GM23338 (cell line): ENCODE measurements around the gene MT4. TPM values are rescaled to one million over a fixed set of nuclear protein-coding genes. Genes with fewer than 3 reads are reported as not detected.

Source experiments
- ATAC-seq: fragments of 200-7000 bp; cut with Tn5 transposase; 3 replicates; pipeline ENCODE4 v1.9.1; 2020
- DNase-seq: peaks from one replicate; pipeline ENCODE4 v3.0.0-alpha.2; 2015; ENCODE audit warnings: low spot score
- H2AFZ ChIP-seq: fragments of 200-600 bp; sonication (generic); 2 replicates; pipeline ENCODE4 v1.8.0; 2016; ENCODE audit warnings: antibody characterized with exemption, mild to moderate bottlenecking, moderate library complexity
- H3F3A ChIP-seq: fragments of 200-600 bp; sonication (generic); replicated peaks from 2 replicates; pipeline ENCODE4 v1.8.0; 2017; ENCODE audit warnings: antibody characterized with exemption, mixed run types, low read depth
- H3K27ac ChIP-seq: fragments of 200-600 bp; sonication (generic); 2 replicates; pipeline ENCODE4 v1.6.1; 2016; ENCODE audit warnings: low read depth
- H3K27me3 ChIP-seq: fragments of 200-600 bp; sonication (generic); 2 replicates; pipeline ENCODE4 v1.8.0; 2016; ENCODE audit warnings: mild to moderate bottlenecking, mixed run types, moderate library complexity; ENCODE audit not compliant: insufficient read depth
- H3K36me3 ChIP-seq: fragments of 200-600 bp; sonication (generic); 2 replicates; pipeline ENCODE4 v1.8.0; 2016; ENCODE audit warnings: mild to moderate bottlenecking; ENCODE audit not compliant: insufficient read depth
- H3K4me1 ChIP-seq: fragments of 200-600 bp; sonication (generic); 2 replicates; pipeline ENCODE4 v1.8.0; 2016; ENCODE audit warnings: mild to moderate bottlenecking, moderate library complexity; ENCODE audit not compliant: insufficient read depth
- H3K4me2 ChIP-seq: fragments of 200-600 bp; sonication (generic); 2 replicates; pipeline ENCODE4 v1.7.1; 2017; ENCODE audit warnings: mixed run types
- H3K4me3 ChIP-seq: fragments of 200-600 bp; sonication (generic); 2 replicates; pipeline ENCODE4 v1.6.1; 2016; ENCODE audit warnings: mixed run types
- H3K79me2 ChIP-seq: fragments of 200-600 bp; sonication (generic); replicated peaks from 2 replicates; pipeline ENCODE4 v1.8.0; 2017; ENCODE audit warnings: mild to moderate bottlenecking; ENCODE audit not compliant: insufficient read depth
- H3K9me2 ChIP-seq: fragments of 200-600 bp; sonication (generic); 2 replicates; pipeline ENCODE4 v1.8.0; 2017; ENCODE audit not compliant: insufficient read depth
- H4K20me1 ChIP-seq: fragments of 200-600 bp; sonication (generic); replicated peaks from 2 replicates; pipeline ENCODE4 v1.8.0; 2017; ENCODE audit warnings: mild to moderate bottlenecking; ENCODE audit not compliant: insufficient read depth
- H3K27ac Mint-ChIP-seq: 2 replicates; pipeline ENCODE4 v1.8.0; 2020; ENCODE audit warnings: inconsistent platforms, mild to moderate bottlenecking, moderate library complexity, mixed read lengths
- H3K27me3 Mint-ChIP-seq: 3 replicates; pipeline ENCODE4 v1.8.0; 2022; ENCODE audit warnings: low read depth, mild to moderate bottlenecking, moderate library complexity, mixed read lengths, inconsistent platforms; ENCODE audit not compliant: insufficient read depth, poor library complexity
- H3K36me3 Mint-ChIP-seq: 3 replicates; pipeline ENCODE4 v1.8.0; 2021; ENCODE audit warnings: low read depth, mild to moderate bottlenecking, inconsistent platforms, moderate library complexity, mixed read lengths
- H3K4me1 Mint-ChIP-seq: 3 replicates; pipeline ENCODE4 v1.8.0; 2020; ENCODE audit warnings: mild to moderate bottlenecking, inconsistent platforms, mixed read lengths
- H3K4me3 Mint-ChIP-seq: 3 replicates; pipeline ENCODE4 v1.8.0; 2021; ENCODE audit warnings: moderate library complexity, mild to moderate bottlenecking, inconsistent platforms, mixed read lengths
- H3K9me3 Mint-ChIP-seq: 3 replicates; pipeline ENCODE4 v1.8.0; 2020; ENCODE audit warnings: moderate library complexity, mild to moderate bottlenecking, inconsistent platforms, mixed read lengths
- CREB1 ChIP-seq: fragments of 250-450 bp; sonication (Bioruptor Pico); IDR thresholded peaks from 2 replicates; pipeline ENCODE4 v1.5.0; 2020; ENCODE audit warnings: low read depth, mild to moderate bottlenecking, moderate library complexity
- EZH2 ChIP-seq: fragments of 200-600 bp; sonication (generic); IDR thresholded peaks from one replicate; pipeline ENCODE4 v1.8.0; 2017; ENCODE audit warnings: antibody characterized with exemption, mild to moderate bottlenecking, low read depth; ENCODE audit not compliant: unreplicated experiment
- EZH2phosphoT487 ChIP-seq: fragments of 200-600 bp; sonication (generic); IDR thresholded peaks from one replicate; pipeline ENCODE4 v1.8.1; 2018; ENCODE audit warnings: antibody characterized with exemption; ENCODE audit not compliant: unreplicated experiment
- NANOG ChIP-seq: IDR thresholded peaks from 2 replicates; pipeline ENCODE4 v1.6.1; 2016; ENCODE audit warnings: antibody characterized with exemption, borderline replicate concordance
- POLR2AphosphoS5 ChIP-seq: IDR thresholded peaks from 2 replicates; pipeline ENCODE4 v1.6.1; 2016; ENCODE audit warnings: antibody characterized with exemption, low read depth
- ZNF114 ChIP-seq: fragments of 250-450 bp; sonication (Bioruptor Pico); IDR thresholded peaks from 2 replicates; pipeline ENCODE4 v1.5.0; 2020; ENCODE audit warnings: mild to moderate bottlenecking, moderate library complexity
- ZNF331 ChIP-seq: fragments of 250-450 bp; sonication (Bioruptor Pico); IDR thresholded peaks from 2 replicates; pipeline ENCODE4 v1.5.0; 2020; ENCODE audit warnings: low read depth, mild to moderate bottlenecking, moderate library complexity
- ZNF462 ChIP-seq: fragments of 250-450 bp; sonication (Bioruptor Pico); IDR thresholded peaks from 2 replicates; pipeline ENCODE4 v1.5.0; 2020; ENCODE audit warnings: mild to moderate bottlenecking, moderate library complexity
- polyA plus RNA-seq: library from polyadenylated mRNA; unstranded; fragments of >200 nt; fragmentation: Nextera tagmentation; extraction: Ambion mirVana; gene quantifications from 2 replicates; pipeline ENCODE4 v1.2.1, GENCODE V29; 2016
- total RNA-seq: library from RNA; depleted of rRNA; stranded (reverse); fragments of >200 nt; shearing (Covaris generic); gene quantifications from 2 replicates; pipeline ENCODE4 v1.2.3, GENCODE V29; 2014
- TF ChIP-seq, protein P1 (sequence below), 2 experiments: fragments of 200-600 bp in 1 of 2; sonication (generic) in 1 of 2; conservative IDR thresholded peaks; 2 replicates each; pipeline versions ENCODE4 v1.5.1 to v1.6.1; 2016 to 2017; ENCODE audit warnings: antibody characterized with exemption in 2 of 2, low read depth in 2 of 2, mild to moderate bottlenecking in 2 of 2, moderate library complexity in 1 of 2

The MT4 gene
- total and polyA plus RNA-seq, 2 experiments from 2014 or later, result not detected

DNA sequence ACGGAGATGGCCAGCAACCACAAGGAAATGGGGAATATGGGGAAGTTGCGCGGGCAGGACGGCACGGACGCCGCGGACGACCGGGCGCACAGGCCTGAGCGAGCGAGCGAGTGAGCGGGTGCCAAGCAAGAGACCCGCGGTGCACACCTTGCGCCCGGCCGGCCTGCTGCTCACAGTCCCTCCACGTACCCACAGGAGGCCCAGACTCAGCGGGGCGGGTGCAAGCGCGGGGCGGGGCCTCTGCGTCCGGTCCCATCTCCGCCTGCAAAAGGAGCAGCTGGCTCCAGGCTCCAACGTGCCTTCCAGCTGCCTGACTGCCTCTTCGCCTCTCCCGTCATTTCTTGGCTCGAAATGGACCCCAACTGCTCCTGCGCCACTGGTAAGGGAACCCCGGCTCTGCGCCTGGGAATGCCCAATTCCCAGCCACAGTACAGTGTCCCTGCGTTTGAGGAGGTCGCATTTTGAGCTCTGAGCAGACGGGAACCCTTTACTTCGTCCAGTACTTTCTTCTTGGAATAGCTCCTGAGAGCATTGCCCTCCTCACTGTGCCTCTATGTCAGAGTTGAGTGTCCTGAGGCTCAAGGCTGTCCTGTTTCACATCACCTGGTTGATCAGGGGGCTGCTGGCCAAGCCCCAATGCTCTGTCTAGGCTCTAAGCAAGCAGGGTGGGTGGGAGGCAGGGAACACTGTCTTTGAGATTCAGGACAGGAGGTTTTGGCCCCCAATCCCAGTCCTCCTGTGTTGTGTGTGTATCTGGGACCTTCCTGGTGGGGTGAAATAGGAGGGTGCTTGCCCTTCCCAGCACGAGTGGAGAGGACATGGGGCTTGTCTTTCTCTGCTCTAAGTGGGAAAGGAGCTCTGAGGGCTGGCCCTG, 52.6 kb downstream of the MT4 start:
- Mint-ChIP-seq H3K27me3 (peaks cover 76% of the 10 kb centered on the region), H3K4me1 (peaks cover 42% of the 10 kb centered on the region), H3K36me3 (no peaks in the 10 kb centered on the region), H3K9me3 (peaks cover 3% of the 10 kb centered on the region; the same call in 1 of the 3 replicates), H3K27ac (no peak overlapping the region), H3K4me3 (peak overlapping the region; percentile 83)
- H4K20me1 ChIP-seq, result 0 out of 2 replicates have a peak, but pooled peaks cover 9% of the 10 kb centered on the region
- no peaks in the 10 kb centered on the region for H3K36me3 ChIP-seq
- no peak overlapping the region for H3K27ac ChIP-seq
- H3K79me2 ChIP-seq, result no peaks in the 10 kb centered on the region
- DNase-seq, result peak; percentile 70
- H3K9me2 ChIP-seq, result no peaks in the 10 kb centered on the region
- peaks cover 99% of the 10 kb centered on the region for H3K27me3 ChIP-seq
- peak overlapping the region; percentile 96 for H2AFZ ChIP-seq
- H3F3A ChIP-seq, result 0 out of 2 replicates have a peak, but pooled peaks cover 3% of the 10 kb centered on the region
- H3K4me1 ChIP-seq, result peaks cover 50% of the 10 kb centered on the region
- ATAC-seq, result peak; percentile 73
- TF ChIP-seq, protein P1, sequence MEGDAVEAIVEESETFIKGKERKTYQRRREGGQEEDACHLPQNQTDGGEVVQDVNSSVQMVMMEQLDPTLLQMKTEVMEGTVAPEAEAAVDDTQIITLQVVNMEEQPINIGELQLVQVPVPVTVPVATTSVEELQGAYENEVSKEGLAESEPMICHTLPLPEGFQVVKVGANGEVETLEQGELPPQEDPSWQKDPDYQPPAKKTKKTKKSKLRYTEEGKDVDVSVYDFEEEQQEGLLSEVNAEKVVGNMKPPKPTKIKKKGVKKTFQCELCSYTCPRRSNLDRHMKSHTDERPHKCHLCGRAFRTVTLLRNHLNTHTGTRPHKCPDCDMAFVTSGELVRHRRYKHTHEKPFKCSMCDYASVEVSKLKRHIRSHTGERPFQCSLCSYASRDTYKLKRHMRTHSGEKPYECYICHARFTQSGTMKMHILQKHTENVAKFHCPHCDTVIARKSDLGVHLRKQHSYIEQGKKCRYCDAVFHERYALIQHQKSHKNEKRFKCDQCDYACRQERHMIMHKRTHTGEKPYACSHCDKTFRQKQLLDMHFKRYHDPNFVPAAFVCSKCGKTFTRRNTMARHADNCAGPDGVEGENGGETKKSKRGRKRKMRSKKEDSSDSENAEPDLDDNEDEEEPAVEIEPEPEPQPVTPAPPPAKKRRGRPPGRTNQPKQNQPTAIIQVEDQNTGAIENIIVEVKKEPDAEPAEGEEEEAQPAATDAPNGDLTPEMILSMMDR (conservative IDR thresholded peaks at IDR 0.05; ENCODE audit: low read depth in 2 of 2), result no peak
- TF ChIP-seq EZH2phosphoT487 (peak; percentile 48), EZH2 (peak; percentile 67)
- H3K4me3 ChIP-seq, result peak overlapping the region; percentile 73
- H3K4me2 ChIP-seq, result peak overlapping the region; percentile 92

- peaks cover 99% of the 10 kb centered on the region for H3K27me3 ChIP-seq
- H3K4me1 ChIP-seq, result peaks cover 54% of the 10 kb centered on the region
- H2AFZ ChIP-seq, result no peak overlapping the region
- no peaks in the 10 kb centered on the region; the same call in 1 of the 2 replicates for H3K9me2 ChIP-seq
- H3F3A ChIP-seq, result 0 out of 2 replicates have a peak, but pooled peaks cover 3% of the 10 kb centered on the region
- H3K4me2 ChIP-seq, result peak overlapping the region; percentile 92; the same call in 1 of the 2 replicates
- Mint-ChIP-seq H3K9me3 (peaks cover 8% of the 10 kb centered on the region; the same call in 1 of the 3 replicates), H3K36me3 (no peaks in the 10 kb centered on the region), H3K27me3 (peaks cover 83% of the 10 kb centered on the region), H3K27ac (no peak overlapping the region), H3K4me3 (peak overlapping the region; percentile 83), H3K4me1 (peaks cover 46% of the 10 kb centered on the region)
- 0 out of 2 replicates have a peak, but pooled peaks cover 9% of the 10 kb centered on the region for H4K20me1 ChIP-seq
- H3K4me3 ChIP-seq, result no peak overlapping the region
- DNase-seq (no peak), ATAC-seq (peak; percentile 26)
- no peak overlapping the region for H3K27ac ChIP-seq
- no peaks in the 10 kb centered on the region for H3K79me2 ChIP-seq
- H3K36me3 ChIP-seq, result no peaks in the 10 kb centered on the region
- TF ChIP-seq NANOG, result no peak
- no peak for TF ChIP-seq CREB1
- TF ChIP-seq EZH2, result no peak
- no peak for TF ChIP-seq POLR2AphosphoS5
- no peak for TF ChIP-seq ZNF331 (CRISPR knock-in tag)
- TF ChIP-seq, protein P1 (conservative IDR thresholded peaks at IDR 0.05; ENCODE audit: low read depth in 2 of 2), result no peak
- no peak for TF ChIP-seq ZNF114 (CRISPR knock-in tag)
- no peak for TF ChIP-seq ZNF462 (CRISPR knock-in tag)
- TF ChIP-seq EZH2phosphoT487, result no peak
Observed at GRCh38 chr16:56618138-56618537, 53.3 kb downstream of the MT4 start.
